22Rv1 (cell line): ENCODE results near the gene GMFB.

Experiments used
- CTCF ChIP-seq: fragments of 450-650 bp; IDR thresholded peaks from 2 replicates; pipeline ENCODE4 v1.5.1; 2017; ENCODE audit warnings: mild to moderate bottlenecking
- ZFX ChIP-seq: fragments of 450-650 bp; IDR thresholded peaks from 2 replicates; pipeline ENCODE4 v1.6.1; 2017; ENCODE audit warnings: antibody characterized with exemption, borderline replicate concordance

DNA sequence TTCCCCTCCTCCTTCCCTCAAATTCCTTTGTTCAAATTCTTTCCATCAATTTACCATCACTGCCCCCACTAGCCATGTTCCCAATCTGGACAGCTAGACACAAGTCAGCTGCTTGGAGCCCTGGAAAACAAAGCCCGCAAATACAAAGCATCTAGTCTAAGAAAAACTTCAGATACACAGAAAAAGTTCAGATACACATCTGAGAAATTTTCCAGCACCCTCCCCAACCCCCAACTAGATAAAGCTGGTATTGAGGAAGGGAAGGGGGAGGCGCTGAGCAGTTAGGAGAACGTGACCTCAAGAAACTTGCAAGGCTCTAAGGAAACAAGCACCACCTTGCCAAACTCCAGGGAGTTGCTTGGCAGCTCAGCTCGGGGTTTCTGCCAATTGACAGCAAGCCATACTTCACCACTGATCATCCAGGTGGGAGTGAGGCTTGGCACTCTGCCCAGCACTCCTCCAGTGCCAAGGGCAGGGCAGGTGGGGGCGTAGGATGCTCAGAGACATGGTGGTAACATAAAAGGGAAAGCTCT, 42.6 kb downstream of the GMFB start:
- TF ChIP-seq CTCF: no peak
- no peak for TF ChIP-seq ZFX
